NCI-H1436 treated with DMSO at 0.1 percent for 48 hours (cell line): ENCODE results near the gene ACTA1.
"Not testable (repeated sequence)": the region's sequence is repeated elsewhere in the genome, so short reads cannot be mapped to it uniquely, and the experiment has no call there.

Experiments used
- DNase-seq: peaks from one replicate; lab custom pipeline; 2025; lab: John Stamatoyannopoulos, UW

ACTA1 gene

GRCh38 chr1:229440851-229441537, 7.1 kb upstream of the ACTA1 start:
- DNase-seq: no peak

GRCh38 chr1:229438021-229438420, 4.1 kb upstream of the ACTA1 start:
- no peak for DNase-seq

GRCh38 chr1:229437443-229437842, 3.5 kb upstream of the ACTA1 start:
- no peak for DNase-seq

- no peak for DNase-seq
Observed at GRCh38 chr1:229436201-229436600, 2.3 kb upstream of the ACTA1 start.

GRCh38 chr1:229434641-229435051, 752 bp upstream of the ACTA1 start:
- no peak for DNase-seq

GRCh38 chr1:229433364-229434004, 410 bp downstream of the ACTA1 start:
- DNase-seq: no peak

GRCh38 chr1:229432905-229433304, 989 bp downstream of the ACTA1 start:
- DNase-seq: no peak

- DNase-seq: no peak
Observed at GRCh38 chr1:229432116-229432461, 1.8 kb downstream of the ACTA1 start.

GRCh38 chr1:229431284-229432115, 2.4 kb downstream of the ACTA1 start:
- no peak for DNase-seq

GRCh38 chr1:229430761-229431283, 3.1 kb downstream of the ACTA1 start:
- no peak for DNase-seq

- DNase-seq: no peak
Observed at GRCh38 chr1:229428256-229428655, 5.6 kb downstream of the ACTA1 start.

- DNase-seq: no peak
Observed at GRCh38 chr1:229427572-229427971, 6.3 kb downstream of the ACTA1 start.

- DNase-seq: no peak
Observed at GRCh38 chr1:229425564-229426159, 8.2 kb downstream of the ACTA1 start.

GRCh38 chr1:229420765-229421164, 13.1 kb downstream of the ACTA1 start:
- no peak for DNase-seq

GRCh38 chr1:229420224-229420623, 13.7 kb downstream of the ACTA1 start:
- DNase-seq: no peak

- DNase-seq: not testable (repeated sequence)
Observed at GRCh38 chr1:229418586-229418985, 15.3 kb downstream of the ACTA1 start.

GRCh38 chr1:229412810-229413209, 21.1 kb downstream of the ACTA1 start:
- DNase-seq: not testable (repeated sequence)

- DNase-seq: no peak
Observed at GRCh38 chr1:229412056-229412455, 21.8 kb downstream of the ACTA1 start.

- no peak for DNase-seq
Observed at GRCh38 chr1:229411434-229412055, 22.3 kb downstream of the ACTA1 start.

- DNase-seq: peak; percentile 84
Observed at GRCh38 chr1:229410692-229411433, 23.0 kb downstream of the ACTA1 start.

GRCh38 chr1:229410370-229410691, 23.6 kb downstream of the ACTA1 start:
- no peak for DNase-seq
